Esophagus muscularis mucosa (tissue), 4 donors: ENCODE data around the gene HHIPL1. TPM values are rescaled to one million over a fixed set of nuclear protein-coding genes. Genes with fewer than 3 reads are reported as not detected.

Experiments used
- DNase-seq: peaks from one replicate; pipeline ENCODE4 v3.0.0-alpha.2; 2017; ENCODE audit errors: extremely low spot score
- H3K27ac ChIP-seq, 4 donors: fragments of 200-600 bp; sonication (generic); replicated peaks in 1 of 4; 1 replicate in 3 of 4; 2 replicates in 1 of 4; pipeline ENCODE4 v1.5.1; 2016 to 2019; ENCODE audit warnings: mild to moderate bottlenecking in 1 of 4
- H3K27me3 ChIP-seq, 4 donors: fragments of 200-600 bp; sonication (generic); one replicate each; pipeline versions ENCODE4 v1.5.1 to v1.6.0; 2016 to 2019
- H3K36me3 ChIP-seq, 4 donors: fragments of 200-600 bp; sonication (generic); one replicate each; pipeline ENCODE4 v1.5.1; 2016 to 2019
- H3K4me1 ChIP-seq, 4 donors: fragments of 200-600 bp; sonication (generic); one replicate each; pipeline ENCODE4 v1.5.1; 2016 to 2019
- H3K4me3 ChIP-seq, 4 donors: fragments of 200-600 bp; sonication (generic); 1 replicate in 2 of 4; 2 replicates in 2 of 4; pipeline ENCODE4 v1.5.1; 2016 to 2019; ENCODE audit warnings: mild to moderate bottlenecking in 4 of 4, moderate library complexity in 1 of 4
- H3K9me3 ChIP-seq, 4 donors: fragments of 200-600 bp; sonication (generic); 1 replicate in 3 of 4; 2 replicates in 1 of 4; pipeline ENCODE4 v1.5.1; 2016 to 2019
- EP300 ChIP-seq: sonication (generic); formaldehyde crosslinking; IDR thresholded peaks from one replicate; pipeline ENCODE4 v1.6.1; 2017; ENCODE audit warnings: antibody characterized with exemption
- POLR2A ChIP-seq: fragments of 450-650 bp; IDR thresholded peaks from one replicate; pipeline ENCODE4 v1.6.1; 2017; ENCODE audit warnings: antibody characterized with exemption, moderate library complexity, mild to moderate bottlenecking, low read depth
- POLR2AphosphoS5 ChIP-seq, 2 donors: sonication (generic); formaldehyde crosslinking; IDR thresholded peaks; one replicate each; pipeline ENCODE4 v1.6.1; 2017; ENCODE audit warnings: antibody characterized with exemption in 2 of 2
- WGBS: methylation state at CpG from one replicate; pipeline ENCODE4 v1.1.5; 2018; 5-methylcytosine and 5-hydroxymethylcytosine counted together
- intact Hi-C: fragments of 100-400 bp; cut with DNase I; formaldehyde crosslinking; loops from one replicate; pipeline ENCODE4 v1.15.1; 2023
- total RNA-seq, 4 donors: library from RNA; depleted of rRNA; stranded (reverse); fragments of >200 nt; gene quantifications; one replicate each; pipeline versions ENCODE4 v1.1.0 to v1.2.1, GENCODE V29; 2016
- TF ChIP-seq, protein P1 (sequence below), 3 experiments: fragments of 200-600 bp in 2 of 3; fragments of 450-650 bp in 1 of 3; sonication (generic) in 2 of 3; IDR thresholded peaks; one replicate each; pipeline ENCODE4 v1.5.1; 2017 to 2019; ENCODE audit warnings: antibody characterized with exemption in 3 of 3, mild to moderate bottlenecking in 2 of 3, moderate library complexity in 1 of 3

HHIPL1 gene
- total RNA-seq, 4 donors from 2014 or later: 4.2 to 9.1 (median 5.9) TPM

DNA sequence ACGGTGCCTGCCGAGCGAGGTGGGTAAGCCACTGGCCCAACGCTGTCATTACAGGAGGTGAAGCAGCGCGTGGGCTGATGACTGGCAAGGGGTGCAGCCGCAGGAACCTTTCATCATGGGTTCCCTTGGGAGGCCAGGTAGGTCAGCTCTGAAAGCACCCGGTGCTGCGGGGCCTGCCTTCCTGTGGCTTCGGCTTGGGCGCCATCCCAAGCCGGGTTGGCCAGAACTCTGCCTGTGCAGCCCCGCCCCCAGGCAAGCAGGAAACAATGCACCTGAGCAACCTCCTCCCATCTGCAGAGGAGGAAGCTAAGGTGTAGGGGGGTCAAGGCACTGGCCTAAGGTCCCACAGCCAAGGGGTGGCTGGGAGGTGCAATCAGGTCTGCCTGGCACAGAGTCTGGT, 20.0 kb upstream of the HHIPL1 start:
- no peak for DNase-seq
- intact Hi-C loops: no loop called here
- TF ChIP-seq EP300: no peak
- TF ChIP-seq POLR2AphosphoS5 (IDR thresholded peaks at IDR 0.05): no peak
- no peak for TF ChIP-seq POLR2A
- TF ChIP-seq, protein P1, sequence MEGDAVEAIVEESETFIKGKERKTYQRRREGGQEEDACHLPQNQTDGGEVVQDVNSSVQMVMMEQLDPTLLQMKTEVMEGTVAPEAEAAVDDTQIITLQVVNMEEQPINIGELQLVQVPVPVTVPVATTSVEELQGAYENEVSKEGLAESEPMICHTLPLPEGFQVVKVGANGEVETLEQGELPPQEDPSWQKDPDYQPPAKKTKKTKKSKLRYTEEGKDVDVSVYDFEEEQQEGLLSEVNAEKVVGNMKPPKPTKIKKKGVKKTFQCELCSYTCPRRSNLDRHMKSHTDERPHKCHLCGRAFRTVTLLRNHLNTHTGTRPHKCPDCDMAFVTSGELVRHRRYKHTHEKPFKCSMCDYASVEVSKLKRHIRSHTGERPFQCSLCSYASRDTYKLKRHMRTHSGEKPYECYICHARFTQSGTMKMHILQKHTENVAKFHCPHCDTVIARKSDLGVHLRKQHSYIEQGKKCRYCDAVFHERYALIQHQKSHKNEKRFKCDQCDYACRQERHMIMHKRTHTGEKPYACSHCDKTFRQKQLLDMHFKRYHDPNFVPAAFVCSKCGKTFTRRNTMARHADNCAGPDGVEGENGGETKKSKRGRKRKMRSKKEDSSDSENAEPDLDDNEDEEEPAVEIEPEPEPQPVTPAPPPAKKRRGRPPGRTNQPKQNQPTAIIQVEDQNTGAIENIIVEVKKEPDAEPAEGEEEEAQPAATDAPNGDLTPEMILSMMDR (IDR thresholded peaks at IDR 0.05): no peak
- Histone ChIP-seq H3K36me3 (no peaks in the 10 kb centered on the region), H3K27me3 (peaks cover 0 to 12% (median 0%) of the 10 kb centered on the region in 4 donors), H3K9me3 (no peaks in the 10 kb centered on the region), H3K4me1 (peaks cover 13 to 30% (median 26%) of the 10 kb centered on the region in 4 donors), H3K27ac (no peak overlapping the region), H3K4me3 (no peak overlapping the region)
- 89% methylated on average over 8 of the region's 13 CpGs for WGBS

DNA sequence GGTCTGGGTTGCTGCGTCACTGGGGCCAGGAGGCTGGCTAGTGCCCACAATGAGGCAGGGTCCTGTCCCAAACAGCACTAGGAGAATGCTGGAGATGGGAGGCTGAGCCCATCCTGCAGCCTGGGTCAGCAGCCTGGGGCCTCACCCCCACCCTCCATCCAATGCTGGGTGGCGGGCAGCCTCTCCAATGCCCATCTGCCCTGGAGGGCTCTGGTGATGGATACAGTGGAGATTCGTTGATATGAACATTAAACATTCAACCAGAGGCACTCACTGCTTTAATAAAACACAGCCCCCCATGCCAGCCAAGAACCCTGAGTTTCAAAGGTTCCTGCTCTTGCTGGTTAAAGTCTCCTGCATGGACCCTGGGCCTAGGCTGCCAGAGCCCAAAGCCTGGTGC, 19.5 kb upstream of the HHIPL1 start:
- H3K4me1 ChIP-seq: peaks cover 8 to 25% (median 21%) of the 10 kb centered on the region in 4 donors
- WGBS: 65% methylated on average over 3 of the region's 3 CpGs
- H3K4me3 ChIP-seq: no peak overlapping the region
- no peak overlapping the region for H3K27ac ChIP-seq
- no peak for DNase-seq
- H3K36me3 ChIP-seq: no peaks in the 10 kb centered on the region
- peaks cover 0 to 9% (median 0%) of the 10 kb centered on the region in 4 donors for H3K27me3 ChIP-seq
- H3K9me3 ChIP-seq: no peaks in the 10 kb centered on the region
- intact Hi-C loops: no loop called here
- no peak for TF ChIP-seq POLR2AphosphoS5 (IDR thresholded peaks at IDR 0.05)
- TF ChIP-seq POLR2A: no peak
- TF ChIP-seq EP300: no peak
- TF ChIP-seq, protein P1 (IDR thresholded peaks at IDR 0.05): no peak

DNA sequence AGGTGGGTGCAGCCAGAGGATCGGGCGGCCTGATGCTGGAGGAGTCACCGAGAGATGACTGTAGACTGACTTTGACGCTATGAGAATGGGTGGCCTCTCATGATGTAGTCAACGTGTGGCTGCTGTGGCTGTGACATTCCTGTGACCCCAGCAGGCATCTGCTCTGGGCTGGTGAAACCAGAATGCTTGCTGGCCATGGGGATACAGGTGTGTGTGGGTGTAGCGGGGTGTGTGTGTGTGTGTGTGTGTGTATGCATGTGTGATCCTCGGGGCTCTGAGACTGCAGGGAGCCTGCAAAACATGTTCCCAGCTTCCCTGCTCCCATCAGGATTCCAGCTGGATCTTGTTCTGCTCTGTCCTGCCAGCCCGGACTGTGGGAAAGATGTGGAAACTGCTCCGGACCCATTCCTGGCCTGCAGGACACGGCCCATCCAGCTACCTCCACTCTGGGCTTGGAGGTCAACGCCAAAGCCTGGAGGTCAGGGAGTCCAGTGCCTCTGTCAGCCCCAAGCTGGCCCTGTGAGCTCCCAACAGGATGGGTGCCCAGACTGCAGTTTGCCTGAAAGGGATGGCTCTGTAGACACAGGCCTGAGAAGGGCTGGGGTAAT, 18.8 kb upstream of the HHIPL1 start:
- Histone ChIP-seq H3K27me3 (peaks cover 0 to 2% (median 0%) of the 10 kb centered on the region in 4 donors), H3K9me3 (no peaks in the 10 kb centered on the region), H3K36me3 (no peaks in the 10 kb centered on the region), H3K4me3 (no peak overlapping the region), H3K27ac (no peak overlapping the region), H3K4me1 (peaks cover 7 to 24% (median 20%) of the 10 kb centered on the region in 4 donors)
- WGBS: 77% methylated on average over 6 of the region's 11 CpGs
- DNase-seq: no peak
- intact Hi-C loops: no loop called here
- TF ChIP-seq POLR2AphosphoS5 (IDR thresholded peaks at IDR 0.05): no peak
- no peak for TF ChIP-seq POLR2A
- TF ChIP-seq EP300: no peak
- TF ChIP-seq, protein P1 (IDR thresholded peaks at IDR 0.05): no peak

DNA sequence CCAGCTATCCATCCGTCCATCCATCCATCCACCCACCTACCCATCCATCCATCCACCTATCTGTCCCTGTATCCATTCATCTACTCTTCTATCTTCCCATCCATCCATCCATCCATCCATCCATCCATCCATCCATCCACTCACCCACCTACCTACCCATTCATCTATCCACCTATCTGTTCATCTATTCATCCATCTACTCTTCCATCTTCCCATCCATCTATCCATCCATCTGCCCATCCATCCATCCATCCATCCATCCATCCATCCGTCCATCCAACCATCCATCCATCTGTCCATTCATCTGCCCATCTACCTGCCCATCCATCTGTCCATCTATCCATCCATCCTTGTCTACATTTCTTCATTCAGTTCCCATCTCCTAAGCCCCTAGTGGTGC, 17.8 kb upstream of the HHIPL1 start:
- no peak for DNase-seq
- Histone ChIP-seq H3K36me3 (no peaks in the 10 kb centered on the region), H3K9me3 (no peaks in the 10 kb centered on the region), H3K4me1 (peaks cover 7 to 24% (median 20%) of the 10 kb centered on the region in 4 donors), H3K4me3 (no peak overlapping the region), H3K27me3 (no peaks in the 10 kb centered on the region), H3K27ac (no peak overlapping the region)
- 94% methylated on average over 2 of the region's 2 CpGs for whole genome bisulfite sequencing
- intact Hi-C loops: no loop called here
- TF ChIP-seq, protein P1 (IDR thresholded peaks at IDR 0.05): no peak
- TF ChIP-seq POLR2A (no peak), POLR2AphosphoS5 (IDR thresholded peaks at IDR 0.05) (no peak), EP300 (no peak)
